22Rv1 (cell line): ENCODE data around the gene WWOX.

Experiments used
- ZFX ChIP-seq: fragments of 450-650 bp; IDR thresholded peaks from 2 replicates; pipeline ENCODE4 v1.6.1; 2017; ENCODE audit warnings: antibody characterized with exemption, borderline replicate concordance
- TF ChIP-seq, protein P1 (sequence below): fragments of 450-650 bp; IDR thresholded peaks from 2 replicates; pipeline ENCODE4 v1.5.1; 2017; ENCODE audit warnings: mild to moderate bottlenecking

- TF ChIP-seq, protein P1, sequence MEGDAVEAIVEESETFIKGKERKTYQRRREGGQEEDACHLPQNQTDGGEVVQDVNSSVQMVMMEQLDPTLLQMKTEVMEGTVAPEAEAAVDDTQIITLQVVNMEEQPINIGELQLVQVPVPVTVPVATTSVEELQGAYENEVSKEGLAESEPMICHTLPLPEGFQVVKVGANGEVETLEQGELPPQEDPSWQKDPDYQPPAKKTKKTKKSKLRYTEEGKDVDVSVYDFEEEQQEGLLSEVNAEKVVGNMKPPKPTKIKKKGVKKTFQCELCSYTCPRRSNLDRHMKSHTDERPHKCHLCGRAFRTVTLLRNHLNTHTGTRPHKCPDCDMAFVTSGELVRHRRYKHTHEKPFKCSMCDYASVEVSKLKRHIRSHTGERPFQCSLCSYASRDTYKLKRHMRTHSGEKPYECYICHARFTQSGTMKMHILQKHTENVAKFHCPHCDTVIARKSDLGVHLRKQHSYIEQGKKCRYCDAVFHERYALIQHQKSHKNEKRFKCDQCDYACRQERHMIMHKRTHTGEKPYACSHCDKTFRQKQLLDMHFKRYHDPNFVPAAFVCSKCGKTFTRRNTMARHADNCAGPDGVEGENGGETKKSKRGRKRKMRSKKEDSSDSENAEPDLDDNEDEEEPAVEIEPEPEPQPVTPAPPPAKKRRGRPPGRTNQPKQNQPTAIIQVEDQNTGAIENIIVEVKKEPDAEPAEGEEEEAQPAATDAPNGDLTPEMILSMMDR = no peak
- no peak for TF ChIP-seq ZFX
These were observed 983.5 kb downstream of the WWOX start for GRCh38 chr16:79082970-79083369.
